K562 (cell line): ENCODE measurements around the gene PRLH. TPM values are rescaled to one million over a fixed set of nuclear protein-coding genes. Genes with fewer than 3 reads are reported as not detected.
A peak's percentile ranks its signal among the peaks of the same experiment; 100 is the strongest.

Experiments
- ATAC-seq: fragments of 200-7000 bp; cut with Tn5 transposase; 3 replicates; pipeline ENCODE4 v1.9.1; 2020; ENCODE audit warnings: moderate library complexity
- BruUV-seq: library from RNA; stranded (reverse); fragments of 400-500 nt; replicated peaks from 2 replicates; lab custom pipeline; 2021; lab: Mats Ljungman, UMichigan
- CTCF ChIA-PET: fragments of 300-600 bp; formaldehyde crosslinking; extraction: SDS; loops from one replicate; lab custom pipeline; 2021; ENCODE audit warnings: low intra/inter-chr PET ratio; lab: Yijun Ruan, JAX
- POLR2A ChIA-PET: fragments of 300-600, 350-650 bp; sonication (Branson Sonifier 250); formaldehyde crosslinking; extraction: SDS; loops from one replicate; lab custom pipeline; 2021; ENCODE audit warnings: antibody characterized with exemption, inconsistent platforms; lab: Yijun Ruan, JAX
- DNase-seq, 4 experiments: peaks; one replicate each; pipeline versions ENCODE4 v3.0.0 to v3.0.0-alpha.2; 2011 to 2018; ENCODE audit warnings: low spot score in 3 of 4, mixed read lengths in 3 of 4; ENCODE audit errors: extremely low read depth in 1 of 4
- FAIRE-seq: peaks from 2 replicates; lab custom pipeline; 2011; peaks lifted over from hg19 to GRCh38; lab: Jason Lieb, UNC
- H2AFZ ChIP-seq: 2 replicates; pipeline ENCODE4 v1.6.0; 2011; ENCODE audit warnings: low read depth, low read length, control low read depth, inconsistent platforms
- H3K27ac ChIP-seq: fragments of 200-600 bp; 3 replicates; pipeline ENCODE4 v1.8.0; 2011; ENCODE audit warnings: low read depth, mild to moderate bottlenecking, control low read depth, inconsistent platforms, low read length, moderate library complexity, mixed read lengths; ENCODE audit errors: extremely low read depth
- H3K27me3 ChIP-seq, 2 experiments: fragments of 300-600 bp in 1 of 2; 2 replicates in 1 of 2; 3 replicates in 1 of 2; pipeline versions ENCODE4 v1.6.0 to v1.8.0; 2011; ENCODE audit warnings: inconsistent platforms in 2 of 2, low read length in 2 of 2, mild to moderate bottlenecking in 1 of 2, mixed read lengths in 1 of 2, moderate library complexity in 1 of 2; ENCODE audit not compliant: control insufficient read depth in 2 of 2, insufficient read depth in 2 of 2
- H3K36me3 ChIP-seq: fragments of 300-600 bp; 3 replicates; pipeline ENCODE4 v1.8.0; 2011; ENCODE audit warnings: mild to moderate bottlenecking, low read length, inconsistent platforms; ENCODE audit not compliant: control insufficient read depth, insufficient read depth
- H3K4me1 ChIP-seq, 2 experiments: fragments of 200-600 bp in 1 of 2; replicated peaks in 1 of 2; 2 replicates in 1 of 2; 3 replicates in 1 of 2; pipeline versions ENCODE4 v1.5.1 to v1.8.0; 2011; ENCODE audit warnings: inconsistent platforms in 2 of 2, low read length in 2 of 2, mild to moderate bottlenecking in 1 of 2, mixed read lengths in 1 of 2, moderate library complexity in 1 of 2; ENCODE audit not compliant: control insufficient read depth in 2 of 2, insufficient read depth in 2 of 2
- H3K4me2 ChIP-seq: 2 replicates; pipeline ENCODE4 v1.6.1; 2011; ENCODE audit warnings: low read length, control low read depth, inconsistent platforms, mixed read lengths; ENCODE audit not compliant: insufficient read depth
- H3K4me3 ChIP-seq: fragments of 200-600 bp; sonication (generic), shearing (Covaris generic); 2 replicates; pipeline ENCODE4 v1.5.1; 2016; ENCODE audit warnings: control low read depth, inconsistent platforms
- H3K79me2 ChIP-seq: fragments of 200-600 bp; 3 replicates; pipeline ENCODE4 v1.8.0; 2011; ENCODE audit warnings: low read length, inconsistent platforms; ENCODE audit not compliant: control insufficient read depth, insufficient read depth
- H3K9ac ChIP-seq, 2 experiments: 2 replicates each; pipeline versions ENCODE4 v1.6.0 to v1.6.1; 2011; ENCODE audit warnings: low read depth in 2 of 2, low read length in 2 of 2, control low read depth in 1 of 2, inconsistent platforms in 1 of 2, mild to moderate bottlenecking in 1 of 2, mixed read lengths in 1 of 2; ENCODE audit not compliant: insufficient read depth in 1 of 2
- H3K9me1 ChIP-seq: one replicate; pipeline ENCODE4 v1.6.0; 2011; ENCODE audit warnings: inconsistent platforms, mild to moderate bottlenecking, low read length, moderate library complexity; ENCODE audit not compliant: control insufficient read depth, insufficient read depth
- H3K9me3 ChIP-seq: replicated peaks from 2 replicates; pipeline ENCODE4 v1.5.1; 2011; ENCODE audit warnings: low read depth, low read length, inconsistent platforms; ENCODE audit not compliant: control insufficient read depth, insufficient read depth
- H4K20me1 ChIP-seq: replicated peaks from 2 replicates; pipeline ENCODE4 v1.6.1; 2011; ENCODE audit warnings: low read length, inconsistent platforms, mixed read lengths; ENCODE audit not compliant: control insufficient read depth, insufficient read depth
- HINFP ChIP-seq: fragments of 450-650 bp; conservative IDR thresholded peaks from 2 replicates; pipeline ENCODE4 v1.6.1; 2016; ENCODE audit warnings: missing genetic modification characterization, low read depth, mild to moderate bottlenecking, control low read depth, missing compliant biosample characterization
- MYC ChIP-seq, 2 experiments: fragments of 250-450 bp in 1 of 2; sonication (Bioruptor Pico) in 1 of 2; IDR thresholded peaks; 2 replicates each; pipeline versions ENCODE4 v1.5.1 to v1.6.1; 2012 to 2021; ENCODE audit warnings: low read depth in 2 of 2, borderline replicate concordance in 1 of 2, improper control_type of control experiment in 1 of 2, low read length in 1 of 2, mild to moderate bottlenecking in 1 of 2, moderate library complexity in 1 of 2
- PTRF ChIP-seq: fragments of 450-650 bp; IDR thresholded peaks from 2 replicates; pipeline ENCODE4 v1.6.1; 2016; ENCODE audit warnings: mild to moderate bottlenecking, missing genetic modification characterization, missing compliant biosample characterization
- RBM25 ChIP-seq: fragments of 200-400 bp; formaldehyde crosslinking; IDR thresholded peaks from 2 replicates; pipeline ENCODE4 v1.6.1; 2018; ENCODE audit warnings: low read length, low read depth, moderate library complexity; ENCODE audit not compliant: severe bottlenecking
- TBP ChIP-seq: optimal IDR thresholded peaks from 2 replicates; pipeline ENCODE3; 2011; ENCODE audit warnings: low read depth, low read length, improper control_type of control experiment
- ZBTB2 ChIP-seq: fragments of 450-650 bp; IDR thresholded peaks from 2 replicates; pipeline ENCODE4 v1.6.1; 2016; ENCODE audit warnings: antibody characterized with exemption
- ZNF143 ChIP-seq: sonication (generic); formaldehyde crosslinking; IDR thresholded peaks from 2 replicates; pipeline ENCODE4 v1.9.0; 2022; ENCODE audit warnings: mild to moderate bottlenecking, missing genetic modification reagents
- WGBS: fragments of 100-300 bp; shearing (Covaris generic); methylation state at CpG from one replicate; pipeline ENCODE4 v1.1.6; 2016; ENCODE audit warnings: low coverage, mixed read lengths; ENCODE audit not compliant: insufficient coverage; ENCODE audit errors: missing lambda C conversion rate; 5-methylcytosine and 5-hydroxymethylcytosine counted together
- in situ Hi-C: fragments of 300-500 bp; cut with MboI; formaldehyde crosslinking; loops from 4 replicates; pipeline ENCODE4 v1.15.0; 2018; ENCODE audit warnings: inconsistent platforms, mixed read lengths
- intact Hi-C: fragments of 100-400 bp; cut with micrococcal nuclease; formaldehyde crosslinking; loops from 2 replicates; pipeline ENCODE4 v1.14.2; 2022
- polyA plus RNA-seq, 8 experiments: library from polyadenylated mRNA; depleted of rRNA in 4 of 8; stranded (reverse) in 5 of 8; unstranded in 3 of 8; fragments of >200 nt; fragmentation: Nextera tagmentation in 2 of 8; fragmentation: Illumina TruSeq in 1 of 8; extraction: Ambion mirVana in 2 of 8; extraction: Trizol in 1 of 8; gene quantifications; 2 replicates each; pipeline versions ENCODE4 v1.2.1 to v1.2.3, GENCODE V29; 2011 to 2014; ENCODE audit warnings: inconsistent platforms in 1 of 8, missing spikeins in 1 of 8
- total RNA-seq, 7 experiments: library from RNA; depleted of rRNA in 6 of 7; stranded (reverse); fragments of >200 nt in 6 of 7; fragmentation: Illumina TruSeq in 2 of 7; extraction: Trizol in 2 of 7; gene quantifications; 2 replicates each; pipeline versions ENCODE4 v1.2.1 to v1.2.3, GENCODE V29; 2011 to 2021; ENCODE audit warnings: low replicate concordance in 1 of 7

The PRLH gene
- total and polyA plus RNA-seq, 9 of the 15 experiments (the other 6 are each of a cell fraction or from before 2014, with no cell fraction given), result not detected

GRCh38 chr2:237603049-237603717, 36.8 kb downstream of the PRLH start:
- Histone ChIP-seq H4K20me1 (no peaks in the 10 kb centered on the region), H3K9me3 (no peaks in the 10 kb centered on the region), H3K27ac (no peak overlapping the region), H2AFZ (no peak overlapping the region), H3K36me3 (no peaks in the 10 kb centered on the region), H3K4me3 (no peak overlapping the region), H3K4me1 (no peaks in the 10 kb centered on the region), H3K4me2 (no peak overlapping the region), H3K9ac (no peak overlapping the region), H3K27me3 (peaks cover 13 to 64% of the 10 kb centered on the region in 2 experiments), H3K9me1 (no peaks in the 10 kb centered on the region), H3K79me2 (no peaks in the 10 kb centered on the region)
- peak; percentile 65 for TF ChIP-seq RBM25
- no peak for TF ChIP-seq ZNF143
- ChIA-PET CTCF (no interaction called here), POLR2A (no interaction called here)
- FAIRE-seq (no peak), ATAC-seq (no peak), DNase-seq (no peak)
- intact Hi-C loops (no loop called here), in situ Hi-C loops (no loop called here)
- WGBS, result 2% methylated on average over 13 of the region's 13 CpGs
- BruUV-seq, result no TSS peak

GRCh38 chr2:237603718-237604362, 37.5 kb downstream of the PRLH start:
- FAIRE-seq (no peak), ATAC-seq (no peak), DNase-seq (no peak)
- BruUV-seq, result no TSS peak
- H4K20me1 ChIP-seq, result no peaks in the 10 kb centered on the region
- no peak overlapping the region for H3K27ac ChIP-seq
- H3K4me2 ChIP-seq, result no peak overlapping the region
- no peaks in the 10 kb centered on the region for H3K4me1 ChIP-seq
- H3K9me3 ChIP-seq, result no peaks in the 10 kb centered on the region
- H3K36me3 ChIP-seq, result no peaks in the 10 kb centered on the region
- no peak overlapping the region for H2AFZ ChIP-seq
- WGBS, result under 1% methylated on average over 14 of the region's 15 CpGs
- CTCF ChIA-PET, result no interaction called here
- TF ChIP-seq TBP (no peak), ZBTB2 (no peak), HINFP (tag) (no peak), MYC (IDR thresholded peaks at IDR 0.05; ENCODE audit: low read depth, low read length) (no peak), MYC (CRISPR knock-in tag; IDR thresholded peaks at IDR 0.05; ENCODE audit: borderline replicate concordance, low read depth) (no peak), PTRF (tag) (no peak)
- H3K9ac ChIP-seq, result no peak overlapping the region
- H3K27me3 ChIP-seq, result peaks cover 13 to 58% of the 10 kb centered on the region in 2 experiments
- H3K4me3 ChIP-seq, result no peak overlapping the region
- POLR2A ChIA-PET, result interaction anchor here (0.6 kb wide), 1 partner anchor 1769 kb away, joined by 3 read pairs; no protein-coding TSS in a partner anchor
- H3K9me1 ChIP-seq, result no peaks in the 10 kb centered on the region
- in situ Hi-C loops, result no loop called here
- H3K79me2 ChIP-seq, result no peaks in the 10 kb centered on the region
- intact Hi-C loops, result no loop called here
